Gastroesophageal sphincter (tissue), 3 donors: ENCODE measurements around the gene BMP4.

Source experiments
- EP300 ChIP-seq: sonication (generic); formaldehyde crosslinking; IDR thresholded peaks from one replicate; pipeline ENCODE4 v1.6.1; 2017; ENCODE audit warnings: antibody characterized with exemption, mild to moderate bottlenecking
- POLR2A ChIP-seq, 2 donors: fragments of 450-650 bp; IDR thresholded peaks; one replicate each; pipeline ENCODE4 v1.6.1; 2017; ENCODE audit warnings: antibody characterized with exemption in 2 of 2, mild to moderate bottlenecking in 2 of 2, moderate library complexity in 1 of 2
- POLR2AphosphoS5 ChIP-seq: sonication (generic); formaldehyde crosslinking; IDR thresholded peaks from one replicate; pipeline ENCODE4 v1.6.1; 2017; ENCODE audit warnings: antibody characterized with exemption
- TF ChIP-seq, protein P1 (sequence below), 4 experiments: fragments of 200-600 bp in 2 of 4; fragments of 450-650 bp in 2 of 4; sonication (generic) in 1 of 4; IDR thresholded peaks; one replicate each; pipeline ENCODE4 v1.5.1; 2017 to 2019; ENCODE audit warnings: antibody characterized with exemption in 4 of 4, mild to moderate bottlenecking in 2 of 4, moderate library complexity in 2 of 4

DNA sequence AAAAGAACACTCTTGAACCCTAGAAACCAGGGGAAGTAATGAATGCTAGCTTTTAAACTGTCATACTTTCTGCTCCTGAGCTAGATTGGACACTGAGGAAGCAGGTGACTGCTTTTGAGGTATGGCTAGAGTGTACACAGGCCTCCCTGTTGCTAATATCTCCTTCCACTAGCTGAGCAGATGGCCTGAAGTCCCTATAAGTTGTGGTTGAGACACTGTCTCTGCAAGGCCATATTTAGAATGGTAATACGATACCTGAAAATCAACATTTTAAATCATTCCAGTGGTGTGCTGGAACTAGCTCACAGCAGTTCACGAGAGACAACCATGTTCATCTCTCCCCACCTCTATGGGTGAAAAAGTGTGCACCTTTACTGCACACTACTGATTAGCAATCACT, 46.4 kb upstream of the BMP4 start:
- TF ChIP-seq, protein P1, sequence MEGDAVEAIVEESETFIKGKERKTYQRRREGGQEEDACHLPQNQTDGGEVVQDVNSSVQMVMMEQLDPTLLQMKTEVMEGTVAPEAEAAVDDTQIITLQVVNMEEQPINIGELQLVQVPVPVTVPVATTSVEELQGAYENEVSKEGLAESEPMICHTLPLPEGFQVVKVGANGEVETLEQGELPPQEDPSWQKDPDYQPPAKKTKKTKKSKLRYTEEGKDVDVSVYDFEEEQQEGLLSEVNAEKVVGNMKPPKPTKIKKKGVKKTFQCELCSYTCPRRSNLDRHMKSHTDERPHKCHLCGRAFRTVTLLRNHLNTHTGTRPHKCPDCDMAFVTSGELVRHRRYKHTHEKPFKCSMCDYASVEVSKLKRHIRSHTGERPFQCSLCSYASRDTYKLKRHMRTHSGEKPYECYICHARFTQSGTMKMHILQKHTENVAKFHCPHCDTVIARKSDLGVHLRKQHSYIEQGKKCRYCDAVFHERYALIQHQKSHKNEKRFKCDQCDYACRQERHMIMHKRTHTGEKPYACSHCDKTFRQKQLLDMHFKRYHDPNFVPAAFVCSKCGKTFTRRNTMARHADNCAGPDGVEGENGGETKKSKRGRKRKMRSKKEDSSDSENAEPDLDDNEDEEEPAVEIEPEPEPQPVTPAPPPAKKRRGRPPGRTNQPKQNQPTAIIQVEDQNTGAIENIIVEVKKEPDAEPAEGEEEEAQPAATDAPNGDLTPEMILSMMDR (IDR thresholded peaks at IDR 0.05): no peak
- TF ChIP-seq POLR2A (IDR thresholded peaks at IDR 0.05) (no peak), EP300 (no peak), POLR2AphosphoS5 (no peak)
